Activated CD4-positive, CD25-positive, alpha-beta regulatory T cell treated with anti-CD3 and anti-CD28 coated beads, Interleukin-2, amount 50 U/mL, for 72 hours (primary cell): ENCODE results near the gene SPEN.
A peak's percentile ranks its signal among the peaks of the same experiment; 100 is the strongest.
"Not testable (repeated sequence)": the region's sequence is repeated elsewhere in the genome, so short reads cannot be mapped to it uniquely, and the experiment has no call there.

Experiments
- DNase-seq: peaks from one replicate; pipeline ENCODE4 v3.0.0; 2021

Gene SPEN, protein sequence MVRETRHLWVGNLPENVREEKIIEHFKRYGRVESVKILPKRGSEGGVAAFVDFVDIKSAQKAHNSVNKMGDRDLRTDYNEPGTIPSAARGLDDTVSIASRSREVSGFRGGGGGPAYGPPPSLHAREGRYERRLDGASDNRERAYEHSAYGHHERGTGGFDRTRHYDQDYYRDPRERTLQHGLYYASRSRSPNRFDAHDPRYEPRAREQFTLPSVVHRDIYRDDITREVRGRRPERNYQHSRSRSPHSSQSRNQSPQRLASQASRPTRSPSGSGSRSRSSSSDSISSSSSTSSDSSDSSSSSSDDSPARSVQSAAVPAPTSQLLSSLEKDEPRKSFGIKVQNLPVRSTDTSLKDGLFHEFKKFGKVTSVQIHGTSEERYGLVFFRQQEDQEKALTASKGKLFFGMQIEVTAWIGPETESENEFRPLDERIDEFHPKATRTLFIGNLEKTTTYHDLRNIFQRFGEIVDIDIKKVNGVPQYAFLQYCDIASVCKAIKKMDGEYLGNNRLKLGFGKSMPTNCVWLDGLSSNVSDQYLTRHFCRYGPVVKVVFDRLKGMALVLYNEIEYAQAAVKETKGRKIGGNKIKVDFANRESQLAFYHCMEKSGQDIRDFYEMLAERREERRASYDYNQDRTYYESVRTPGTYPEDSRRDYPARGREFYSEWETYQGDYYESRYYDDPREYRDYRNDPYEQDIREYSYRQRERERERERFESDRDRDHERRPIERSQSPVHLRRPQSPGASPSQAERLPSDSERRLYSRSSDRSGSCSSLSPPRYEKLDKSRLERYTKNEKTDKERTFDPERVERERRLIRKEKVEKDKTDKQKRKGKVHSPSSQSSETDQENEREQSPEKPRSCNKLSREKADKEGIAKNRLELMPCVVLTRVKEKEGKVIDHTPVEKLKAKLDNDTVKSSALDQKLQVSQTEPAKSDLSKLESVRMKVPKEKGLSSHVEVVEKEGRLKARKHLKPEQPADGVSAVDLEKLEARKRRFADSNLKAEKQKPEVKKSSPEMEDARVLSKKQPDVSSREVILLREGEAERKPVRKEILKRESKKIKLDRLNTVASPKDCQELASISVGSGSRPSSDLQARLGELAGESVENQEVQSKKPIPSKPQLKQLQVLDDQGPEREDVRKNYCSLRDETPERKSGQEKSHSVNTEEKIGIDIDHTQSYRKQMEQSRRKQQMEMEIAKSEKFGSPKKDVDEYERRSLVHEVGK (N-terminal part only)

DNA sequence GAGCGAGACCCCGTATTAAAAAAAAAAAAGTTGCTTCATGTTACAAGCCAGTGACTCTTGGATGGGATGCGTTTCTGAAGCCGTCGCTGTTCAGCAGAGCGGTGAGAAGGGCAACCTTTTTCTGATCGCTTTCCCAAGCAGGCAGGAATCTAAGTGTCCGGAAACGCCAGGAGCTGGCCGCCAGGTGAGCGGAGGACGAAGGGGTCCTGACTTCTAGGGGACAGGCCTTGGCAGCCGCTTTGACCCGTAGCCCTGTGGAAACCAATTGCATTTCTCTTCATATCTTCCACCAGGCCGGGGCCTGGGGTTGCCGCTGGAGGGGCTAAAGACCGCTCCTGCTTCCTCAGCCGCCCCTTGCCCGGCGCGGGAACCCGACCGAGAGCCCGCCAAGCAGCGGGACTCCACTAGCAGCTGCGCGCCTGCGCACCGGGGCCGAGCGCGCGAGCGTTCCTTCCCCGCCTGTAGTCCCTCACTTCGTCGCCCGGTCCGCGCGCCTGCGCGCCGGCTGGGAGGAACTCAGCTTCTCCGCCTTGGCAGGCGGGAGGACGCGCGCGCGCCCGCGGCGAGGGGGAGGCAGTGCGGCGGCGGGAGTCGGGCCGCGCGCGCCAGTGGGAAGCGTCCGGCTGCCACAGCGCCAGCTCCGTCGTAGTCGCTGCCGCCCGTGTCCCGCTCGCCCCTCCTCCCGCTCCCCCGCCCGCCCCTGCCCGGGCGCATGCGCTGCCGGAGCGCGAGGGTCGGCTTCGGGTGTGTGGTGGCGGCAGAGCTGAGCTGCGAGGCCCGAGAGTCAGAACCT is at the start of gene SPEN:
TSS of gene SPEN (plus strand) at position 608 of the 793 bp plus-strand sequence. CDS start 361 bp downstream, outside the sequence.
- peak; percentile 98 for DNase-seq

DNA sequence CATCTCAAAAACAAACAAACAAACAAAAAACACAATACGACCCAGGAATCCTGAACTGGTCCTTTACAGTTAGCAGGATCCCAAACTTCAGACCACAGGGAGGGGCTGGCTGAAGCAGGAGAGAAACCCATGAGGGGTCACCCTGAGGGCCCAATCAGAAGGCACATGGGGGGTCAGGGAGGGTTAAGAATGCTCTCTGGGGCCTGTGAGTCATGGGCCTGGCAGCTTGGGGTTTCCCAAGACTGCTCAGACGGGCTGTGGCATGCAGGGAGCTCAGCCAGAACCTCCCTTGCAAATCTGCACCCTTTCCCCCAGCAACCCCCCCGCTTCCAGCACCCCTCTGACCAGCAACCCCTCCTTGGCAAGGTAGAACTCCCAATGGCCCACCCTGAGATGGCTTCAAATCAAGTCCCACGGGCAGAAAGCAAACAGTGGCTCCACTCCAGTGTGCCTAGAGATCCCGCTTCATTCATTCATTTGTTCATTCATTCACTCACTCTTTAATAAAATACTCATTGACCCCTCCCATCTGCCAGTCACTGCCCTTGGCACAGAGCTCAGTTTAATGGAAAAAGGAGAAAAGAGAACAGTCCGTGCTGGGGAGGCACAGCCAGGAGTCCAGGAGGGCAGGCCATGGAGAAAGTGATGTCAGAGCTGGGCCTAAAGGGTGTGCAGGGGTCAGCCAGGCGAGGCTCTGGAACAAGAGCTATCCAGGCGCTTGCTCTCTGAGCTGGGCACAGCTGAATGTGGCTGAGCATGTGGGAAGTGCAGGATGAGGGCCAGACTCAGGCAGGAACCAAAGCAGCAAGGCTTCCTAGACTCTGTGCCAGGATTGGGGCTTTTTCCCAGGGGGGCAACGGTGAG is 48.3 kb upstream of the SPEN start:
- DNase-seq = no peak

DNA sequence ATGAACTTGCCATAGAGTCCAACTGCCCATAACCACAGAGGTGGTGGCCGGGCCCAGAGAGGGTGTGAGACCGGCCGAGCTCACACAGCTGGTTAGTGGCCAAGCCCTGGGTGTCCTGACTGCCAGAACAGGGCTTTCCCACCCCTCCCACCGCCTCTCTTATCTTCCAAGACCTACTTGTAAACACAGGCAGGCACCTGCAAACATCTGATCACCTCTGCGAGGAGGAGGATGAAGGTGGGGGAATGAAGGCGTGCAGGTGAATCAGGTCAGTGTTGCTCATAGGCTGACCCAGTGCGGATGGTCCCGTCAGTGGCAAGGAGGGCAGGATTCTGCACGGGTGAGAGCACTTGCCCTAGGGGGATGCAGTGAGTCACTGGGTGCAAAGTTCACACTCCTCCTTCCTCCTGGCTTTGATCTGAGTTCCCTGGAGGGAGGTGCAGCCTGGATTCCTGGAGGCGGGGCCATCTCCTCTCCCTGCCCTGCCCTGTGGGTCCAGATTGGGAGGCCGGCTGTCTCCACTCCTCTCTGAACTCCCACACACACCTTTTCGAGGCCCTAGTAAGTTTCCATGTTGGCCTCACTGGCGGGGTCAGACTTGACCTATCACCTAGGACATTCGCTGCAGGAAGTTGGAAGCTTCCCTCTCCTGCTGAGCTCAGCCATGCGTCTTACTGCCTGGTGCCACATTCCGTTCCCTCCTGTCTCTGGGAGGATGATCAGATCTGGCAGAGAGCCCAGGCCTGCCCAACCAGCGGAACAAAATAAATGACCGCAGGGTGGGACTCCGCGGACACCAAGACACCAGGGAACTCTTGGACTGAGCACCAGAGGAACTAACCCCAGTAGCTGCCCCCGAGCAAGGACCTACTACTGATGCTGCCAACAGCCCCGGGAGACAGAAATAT is 47.3 kb upstream of the SPEN start:
- DNase-seq = no peak

DNA sequence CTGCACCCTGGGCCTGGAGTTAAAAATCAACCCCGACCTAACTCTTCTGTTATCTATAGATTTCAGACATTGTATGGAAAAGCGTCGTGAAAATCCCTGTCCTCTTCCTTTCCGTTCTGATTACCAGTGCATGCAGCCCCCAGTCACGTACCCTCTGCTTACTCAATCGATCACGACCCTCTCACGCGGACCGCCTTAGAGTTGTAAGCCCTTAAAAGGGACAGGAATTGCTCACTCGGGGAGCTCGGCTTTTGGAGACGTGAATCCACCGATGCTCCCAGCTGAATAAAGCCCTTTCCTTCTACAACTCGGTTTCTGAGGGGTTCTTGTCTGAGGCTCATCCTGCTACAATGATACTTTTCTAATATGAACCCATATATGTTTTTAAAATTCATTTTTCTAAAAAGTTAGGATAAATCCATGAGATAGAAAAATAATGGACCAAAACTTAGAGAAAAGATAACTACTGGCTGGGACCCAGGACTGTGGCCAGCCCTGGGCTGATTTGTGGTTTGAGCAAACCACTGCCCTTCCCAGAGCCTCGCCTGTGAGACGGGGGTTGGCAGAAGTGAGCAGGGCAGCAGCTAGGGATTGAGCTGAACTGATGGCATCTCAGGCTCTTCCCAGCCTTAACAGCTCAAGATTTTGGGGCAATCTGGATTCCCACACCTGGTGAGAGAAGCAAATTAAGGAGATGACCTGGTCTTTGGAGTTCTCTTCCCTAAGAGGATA is 45.1 kb upstream of the SPEN start:
- DNase-seq = no peak

DNA sequence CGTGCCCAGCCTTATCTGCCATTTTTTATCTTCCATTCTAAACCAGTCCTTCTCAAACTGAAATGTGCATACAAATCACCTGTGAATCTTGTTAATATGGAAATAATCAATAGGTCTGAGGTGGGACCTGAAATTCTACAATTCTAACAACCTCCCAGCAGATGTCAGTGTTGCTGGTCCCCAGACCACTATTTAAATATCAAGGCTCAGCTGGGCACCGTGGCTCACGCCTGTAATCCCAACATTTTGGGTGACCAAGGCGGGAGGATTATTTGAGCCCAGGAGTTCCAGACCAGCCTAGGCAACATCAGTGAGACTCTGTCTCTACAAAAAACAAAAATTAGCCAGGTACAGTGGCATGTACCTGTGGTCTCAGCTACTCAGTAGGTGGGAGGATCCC is 44.1 kb upstream of the SPEN start:
- no peak for DNase-seq

DNA sequence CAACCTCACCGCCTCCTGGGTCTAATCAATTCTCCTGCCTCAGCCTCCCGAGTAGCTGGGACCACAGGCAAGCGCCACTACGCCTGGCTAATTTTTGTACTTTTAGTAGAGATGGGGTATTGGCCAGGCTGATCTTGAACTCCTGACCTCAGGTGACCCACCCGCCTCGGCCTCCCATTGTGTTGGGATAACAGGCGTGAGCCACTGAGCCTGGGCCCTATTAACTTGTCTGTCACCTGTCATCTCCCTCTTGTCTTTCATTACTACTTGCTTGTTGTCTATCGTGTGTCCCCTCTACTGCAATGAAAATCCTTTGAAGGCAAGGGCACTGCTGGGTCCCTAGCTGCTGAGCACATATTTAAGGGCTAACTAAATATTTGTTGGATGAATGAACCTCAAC is 43.4 kb upstream of the SPEN start:
- no peak for DNase-seq

DNA sequence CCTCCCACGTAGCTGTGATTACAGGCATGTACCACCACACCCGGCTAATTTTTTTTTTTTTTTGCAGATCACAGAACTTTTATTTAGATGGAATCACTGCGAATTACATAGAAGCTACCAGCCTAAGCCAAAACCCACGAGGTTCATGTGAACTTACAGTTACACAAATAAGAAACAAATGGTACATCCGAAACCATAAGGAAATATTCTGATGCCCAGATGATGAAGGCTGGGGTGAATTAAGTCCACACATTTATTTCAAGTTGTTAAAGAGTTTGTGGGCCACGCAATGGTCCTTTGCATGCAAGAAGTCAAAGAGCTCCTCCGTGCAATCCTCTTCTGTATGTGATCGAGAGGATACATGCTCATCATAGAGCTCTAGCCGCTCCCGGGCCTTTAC is 40.4 kb upstream of the SPEN start:
- DNase-seq = no peak

DNA sequence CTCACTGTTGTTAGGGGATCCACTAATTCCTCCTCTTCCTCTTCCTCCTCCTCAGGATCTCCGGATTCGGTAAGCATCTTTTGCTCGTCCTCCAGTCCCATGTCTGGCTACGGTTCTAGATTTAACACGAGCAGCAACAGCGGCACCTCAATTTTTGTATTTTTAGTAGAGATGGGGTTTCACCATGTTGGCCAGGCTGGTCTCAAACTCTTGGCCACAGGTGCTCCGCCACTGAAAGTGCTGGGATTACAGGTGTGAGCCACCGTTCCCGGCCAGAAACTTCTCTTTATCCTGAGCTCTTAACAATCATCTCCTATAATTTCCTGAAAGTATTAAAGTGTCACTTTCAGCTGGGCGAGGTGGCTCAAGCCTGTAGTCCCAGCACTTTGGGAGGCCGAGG is 40.0 kb upstream of the SPEN start, which contains the start of gene UQCRHL:
TSS of gene UQCRHL (minus strand) at position 101 of the 400 bp plus-strand sequence. CDS start at position 101, 0 bp downstream.
- DNase-seq = not testable (repeated sequence)

DNA sequence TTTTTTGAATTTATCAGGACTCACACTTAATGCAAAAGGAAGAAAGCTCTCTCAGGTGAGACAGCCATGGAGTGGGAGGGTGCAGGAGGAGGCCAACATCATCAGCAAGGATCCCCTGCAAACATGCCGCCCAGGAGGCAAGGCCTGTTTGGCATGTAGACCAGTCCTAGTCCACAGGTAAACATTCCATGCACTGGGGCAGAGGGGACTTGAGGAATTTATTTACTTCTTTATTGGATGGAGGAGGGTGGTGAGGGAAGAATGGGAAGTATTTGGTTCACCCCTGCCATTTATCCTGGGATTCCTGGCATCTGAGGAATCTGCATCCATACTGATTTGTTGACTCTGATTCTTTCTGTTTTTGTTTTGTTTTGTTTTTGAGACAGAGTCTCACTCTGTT is 38.6 kb upstream of the SPEN start:
- DNase-seq = no peak

DNA sequence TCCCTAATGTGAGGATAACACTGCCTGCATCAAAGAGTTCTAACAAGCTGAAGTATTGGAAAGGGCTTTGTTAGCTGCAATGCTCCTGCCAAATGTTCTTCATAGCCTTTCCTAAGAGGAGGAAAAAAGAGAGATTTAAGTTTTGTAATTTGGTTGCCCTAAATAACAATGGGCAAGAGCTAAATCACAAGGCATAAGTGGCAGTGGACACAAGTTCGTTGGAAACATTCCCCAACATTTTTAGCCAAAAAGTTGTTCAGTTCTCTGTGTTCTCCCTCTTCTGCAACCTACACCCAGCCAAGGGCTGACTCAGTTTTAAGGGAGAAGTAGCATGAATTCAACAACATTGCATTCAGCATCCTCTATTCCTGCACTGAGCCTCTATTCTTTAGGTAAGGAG is 37.4 kb upstream of the SPEN start:
- no peak for DNase-seq

DNA sequence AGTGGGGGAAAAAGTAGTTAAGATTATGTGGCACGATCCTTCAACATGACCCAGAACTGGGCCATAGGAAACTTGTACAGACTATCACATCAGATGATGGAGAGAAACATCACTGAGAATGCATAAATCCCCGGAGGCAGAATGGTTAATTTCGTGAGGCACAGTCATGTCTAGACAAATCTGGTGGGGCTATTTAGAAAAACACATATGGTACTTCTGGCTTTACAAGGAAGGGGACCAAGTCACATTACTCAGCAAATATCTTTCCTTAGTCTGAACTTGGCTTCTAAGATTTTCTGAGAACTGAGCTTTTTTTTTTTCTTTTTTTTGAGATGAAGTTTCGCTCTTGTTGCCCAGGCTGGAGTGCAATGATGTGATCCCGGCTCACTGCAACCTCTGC is 30.8 kb upstream of the SPEN start:
- DNase-seq = no peak

DNA sequence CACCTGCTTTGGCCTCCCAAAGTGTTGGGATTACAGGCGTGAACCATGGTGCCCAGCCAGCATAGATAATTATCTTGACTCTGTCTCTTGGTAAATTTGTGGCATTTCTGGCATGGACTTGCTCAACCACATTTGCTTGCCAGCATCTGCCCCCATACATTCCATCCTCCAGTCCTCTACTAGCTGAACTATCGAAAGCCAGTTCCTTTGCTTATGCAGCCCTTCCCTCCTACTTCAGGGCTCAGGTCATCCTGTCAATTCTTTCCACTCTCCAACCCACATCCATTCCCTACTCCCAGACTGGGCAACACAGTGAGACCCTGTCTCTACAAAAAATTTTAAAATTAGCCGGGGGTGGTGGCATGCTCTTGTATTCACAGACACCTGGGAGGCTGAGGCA is 27.0 kb upstream of the SPEN start:
- DNase-seq = no peak

DNA sequence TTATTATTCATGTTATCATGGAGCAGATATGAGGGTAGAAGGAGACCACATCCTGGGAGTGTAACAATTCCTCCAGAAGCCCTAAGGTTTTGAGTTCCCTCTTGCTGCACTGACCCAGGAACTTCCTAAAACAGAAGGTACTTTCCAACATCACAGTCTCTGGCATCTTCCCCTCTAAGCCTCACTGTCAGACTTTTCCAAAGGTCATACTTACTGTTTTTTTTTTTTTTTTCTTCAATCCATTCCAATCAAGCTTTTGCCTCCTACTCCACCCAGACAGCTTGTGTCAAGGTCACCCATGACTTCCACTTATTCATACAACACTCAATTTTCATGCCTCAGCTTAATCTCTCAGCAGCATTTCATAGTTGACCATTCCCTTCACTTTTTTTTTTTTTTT is 21.7 kb upstream of the SPEN start:
- no peak for DNase-seq

DNA sequence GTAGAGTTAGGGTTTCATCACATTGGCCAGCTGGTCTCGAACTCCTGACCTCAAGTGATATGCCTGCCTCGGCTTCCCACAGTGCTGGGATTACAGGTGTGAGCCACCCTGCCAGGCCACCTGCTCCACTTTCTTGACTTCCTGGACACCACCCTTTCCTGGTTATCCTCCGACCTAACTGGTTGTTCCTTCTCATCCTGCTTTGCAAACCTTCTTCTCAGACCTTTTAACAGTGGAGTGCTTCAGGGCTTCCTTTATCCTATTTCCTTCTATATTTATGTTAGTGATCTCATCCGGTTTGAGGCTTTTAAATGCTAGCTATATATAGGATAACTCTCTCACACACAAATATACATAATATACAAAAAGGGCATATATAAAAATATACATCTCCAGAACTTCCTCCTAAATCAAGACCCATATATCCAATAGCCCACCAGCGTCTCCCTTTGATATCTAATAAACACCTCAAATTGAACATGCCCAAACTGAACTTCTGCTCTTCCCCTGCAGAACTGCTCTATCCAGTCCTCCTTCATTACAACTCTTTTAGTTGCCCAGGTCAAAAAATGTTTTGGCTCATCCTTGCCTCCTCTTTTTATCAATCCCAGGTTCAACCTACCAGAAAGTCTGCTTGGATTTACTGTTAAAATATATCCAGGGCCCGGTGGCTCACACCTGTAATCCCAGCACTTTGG is 20.5 kb upstream of the SPEN start:
- DNase-seq = no peak

DNA sequence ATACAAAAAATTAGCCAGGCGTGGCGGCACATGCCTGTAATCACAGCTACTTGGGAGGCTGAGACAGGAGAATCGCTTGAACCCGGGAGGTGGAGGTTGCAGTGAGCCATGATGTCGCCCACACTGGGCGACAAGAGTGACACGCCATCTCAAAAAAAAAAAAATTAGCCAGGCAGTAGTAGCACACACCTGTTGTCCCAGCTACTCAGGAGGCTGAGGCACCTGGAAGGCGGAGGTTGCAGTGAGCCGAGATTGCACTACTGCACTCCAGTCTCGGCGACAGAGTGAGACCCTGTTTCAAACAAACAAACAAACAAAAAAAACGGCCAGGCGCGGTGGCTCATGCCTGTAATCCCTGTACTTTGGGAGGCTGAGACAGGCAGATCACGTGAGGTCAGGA is 19.9 kb upstream of the SPEN start:
- not testable (repeated sequence) for DNase-seq

DNA sequence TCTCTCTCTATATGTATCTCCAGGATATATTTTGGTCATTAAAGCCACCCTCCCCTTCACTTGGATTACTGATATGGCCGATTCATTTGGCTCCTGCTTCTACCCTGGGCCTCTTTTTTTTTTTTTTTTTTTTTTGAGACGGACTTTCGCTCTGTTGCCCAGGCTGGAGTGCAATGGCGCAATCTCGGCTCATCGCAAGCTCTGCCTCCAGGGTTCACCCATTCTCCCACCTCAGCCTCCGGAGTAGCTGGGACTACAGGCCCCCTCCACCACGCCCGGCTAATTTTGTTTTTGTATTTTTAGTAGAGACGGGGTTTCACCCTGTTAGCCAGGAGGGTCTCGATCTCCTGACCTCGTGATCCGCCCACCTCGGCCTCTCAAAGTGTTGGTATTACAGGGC is 18.6 kb upstream of the SPEN start:
- not testable (repeated sequence) for DNase-seq

DNA sequence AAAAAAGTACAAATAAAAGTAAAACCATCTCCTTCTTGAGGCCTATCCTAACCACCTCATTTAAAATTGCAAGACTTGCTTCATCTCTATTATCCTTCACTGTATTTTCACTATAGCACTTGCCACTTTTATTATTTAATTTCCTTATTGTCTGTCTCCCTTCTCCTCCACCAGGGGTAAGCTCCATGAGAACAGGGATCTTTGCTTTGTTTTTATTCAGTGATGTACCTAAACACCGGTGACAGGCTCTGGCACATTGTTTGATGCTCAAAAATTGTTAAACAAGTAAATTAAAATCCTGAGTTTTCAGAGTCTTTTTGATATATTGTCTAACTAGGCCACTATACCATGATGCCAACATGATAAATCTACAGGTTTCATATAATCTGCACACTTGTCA is 17.2 kb upstream of the SPEN start:
- no peak for DNase-seq

DNA sequence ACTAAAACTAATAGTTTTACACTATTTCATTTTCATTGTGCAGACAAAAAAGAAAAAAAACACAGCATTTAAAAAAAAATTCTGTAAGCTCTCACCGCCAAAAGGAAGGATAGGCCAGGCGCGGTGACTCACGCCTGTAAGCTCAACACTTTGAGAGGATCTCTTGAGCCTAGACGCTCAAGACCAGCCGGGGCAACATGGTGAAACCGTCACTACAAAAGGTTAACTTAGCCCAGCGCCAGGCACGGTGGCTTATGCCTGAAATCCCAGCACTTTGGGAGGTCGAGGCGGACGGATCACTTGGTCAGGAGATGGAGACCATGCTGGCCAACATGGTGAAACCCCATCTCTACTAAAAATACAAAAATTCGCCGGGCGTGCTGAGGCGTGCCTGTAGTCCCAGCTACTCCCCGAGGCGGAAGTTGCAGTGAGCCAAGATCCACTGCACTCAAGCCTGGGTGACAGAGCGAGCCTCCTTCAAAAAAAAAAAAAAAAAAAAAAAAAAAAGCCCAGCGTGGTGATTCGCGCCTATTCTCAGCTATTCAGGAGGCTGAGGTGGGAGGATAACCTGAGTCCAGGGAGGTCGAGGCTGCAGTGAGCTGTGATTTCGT is 14.3 kb upstream of the SPEN start:
- DNase-seq = peak; percentile 45
